D721Med (cell line): Measurements from ENCODE around the gene CNTNAP5.

Source experiments
- DNase-seq: peaks from one replicate; pipeline ENCODE4 v3.0.0; 2011; ENCODE audit warnings: low spot score; ENCODE audit not compliant: insufficient read length
- FAIRE-seq: peaks from 2 replicates; lab custom pipeline; 2011; peaks lifted over from hg19 to GRCh38; lab: Jason Lieb, UNC
- TF ChIP-seq, protein P1 (sequence below): IDR thresholded peaks from 2 replicates; pipeline ENCODE4 v1.5.1; 2012; ENCODE audit warnings: mild to moderate bottlenecking, control low read depth; ENCODE audit not compliant: insufficient read depth; ENCODE audit errors: missing control alignments

Gene CNTNAP5

DNA sequence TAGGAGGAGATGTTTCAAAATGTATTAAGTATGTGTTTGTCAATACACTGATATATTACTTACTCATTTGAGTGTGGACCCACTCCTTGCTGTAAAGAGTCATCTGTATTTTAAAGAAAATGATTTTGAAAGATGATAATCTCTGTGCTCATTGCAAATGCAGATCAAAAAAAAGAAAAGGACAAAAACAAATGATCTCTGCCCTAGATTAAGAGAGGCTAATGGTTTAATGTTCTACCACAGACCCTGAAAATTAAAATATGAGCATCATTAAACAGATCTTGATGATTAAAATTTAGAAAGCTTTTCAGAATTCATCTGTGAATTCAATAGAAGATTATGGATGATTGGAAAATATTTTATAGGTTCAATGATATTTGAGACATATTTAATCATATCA, 136.5 kb downstream of the CNTNAP5 start:
- FAIRE-seq (no peak), DNase-seq (no peak)
- TF ChIP-seq, protein P1, sequence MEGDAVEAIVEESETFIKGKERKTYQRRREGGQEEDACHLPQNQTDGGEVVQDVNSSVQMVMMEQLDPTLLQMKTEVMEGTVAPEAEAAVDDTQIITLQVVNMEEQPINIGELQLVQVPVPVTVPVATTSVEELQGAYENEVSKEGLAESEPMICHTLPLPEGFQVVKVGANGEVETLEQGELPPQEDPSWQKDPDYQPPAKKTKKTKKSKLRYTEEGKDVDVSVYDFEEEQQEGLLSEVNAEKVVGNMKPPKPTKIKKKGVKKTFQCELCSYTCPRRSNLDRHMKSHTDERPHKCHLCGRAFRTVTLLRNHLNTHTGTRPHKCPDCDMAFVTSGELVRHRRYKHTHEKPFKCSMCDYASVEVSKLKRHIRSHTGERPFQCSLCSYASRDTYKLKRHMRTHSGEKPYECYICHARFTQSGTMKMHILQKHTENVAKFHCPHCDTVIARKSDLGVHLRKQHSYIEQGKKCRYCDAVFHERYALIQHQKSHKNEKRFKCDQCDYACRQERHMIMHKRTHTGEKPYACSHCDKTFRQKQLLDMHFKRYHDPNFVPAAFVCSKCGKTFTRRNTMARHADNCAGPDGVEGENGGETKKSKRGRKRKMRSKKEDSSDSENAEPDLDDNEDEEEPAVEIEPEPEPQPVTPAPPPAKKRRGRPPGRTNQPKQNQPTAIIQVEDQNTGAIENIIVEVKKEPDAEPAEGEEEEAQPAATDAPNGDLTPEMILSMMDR = no peak

DNA sequence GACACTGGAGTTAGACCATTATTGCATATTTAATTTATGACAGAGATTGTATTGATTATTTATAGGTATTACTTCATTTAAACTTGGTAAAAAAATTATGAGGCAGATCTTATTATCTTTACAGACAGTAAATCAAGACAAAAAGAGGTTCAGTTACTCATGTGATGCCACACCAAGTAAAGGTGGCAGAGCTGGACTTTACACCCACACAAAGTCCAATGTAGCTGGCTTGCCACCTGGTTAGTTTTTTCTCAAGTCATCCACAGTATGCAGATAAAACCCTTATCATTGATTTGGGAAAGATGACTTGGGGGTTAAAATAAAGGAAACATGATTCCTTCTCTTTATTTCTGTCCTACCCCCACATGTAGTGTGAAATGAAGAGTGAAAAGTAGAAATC, 137.2 kb downstream of the CNTNAP5 start:
- TF ChIP-seq, protein P1 = no peak
- FAIRE-seq = no peak
- no peak for DNase-seq

DNA sequence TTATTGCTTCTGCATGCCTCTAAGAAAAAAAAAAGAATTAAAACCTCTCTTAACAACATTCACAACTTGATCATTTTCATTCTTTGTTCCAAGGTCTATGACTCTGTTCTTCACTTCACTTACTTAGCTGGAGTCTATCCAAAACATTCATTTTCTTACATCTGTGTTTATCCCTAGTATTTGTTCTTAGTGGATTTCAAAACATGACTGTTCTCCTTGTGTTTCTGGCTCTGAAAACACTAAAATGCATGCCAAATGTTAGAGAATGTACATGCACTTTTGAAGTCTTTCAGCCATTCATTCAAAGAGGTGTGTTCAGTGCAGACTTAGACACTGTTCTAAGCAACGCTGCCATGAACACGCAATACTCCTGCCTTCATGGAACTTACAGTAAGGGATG, 138.8 kb downstream of the CNTNAP5 start:
- no peak for FAIRE-seq

DNA sequence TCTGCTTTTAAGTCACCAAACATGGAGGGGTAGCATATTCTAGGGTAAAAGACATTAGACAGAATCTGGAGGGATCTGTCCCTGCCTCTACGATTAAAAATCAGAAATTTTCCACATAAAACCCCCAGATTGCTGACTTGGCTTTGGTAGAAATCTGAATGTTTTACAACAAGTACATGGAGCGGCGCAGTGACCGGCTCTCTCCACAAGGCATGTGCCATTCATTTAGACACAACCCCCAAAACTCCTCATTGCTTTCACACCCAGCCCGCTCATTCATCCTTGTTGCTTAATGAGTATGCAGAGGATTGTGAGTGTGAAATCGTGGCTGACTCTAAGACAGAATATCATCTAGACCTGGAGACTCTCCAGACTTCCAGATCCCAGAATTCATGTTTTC, 140.6 kb downstream of the CNTNAP5 start:
- no peak for FAIRE-seq
- no peak for DNase-seq
- TF ChIP-seq, protein P1 = no peak

More for the DNA sequence above, 138.8 kb downstream of the CNTNAP5 start:
- TF ChIP-seq, protein P1 = no peak
- DNase-seq = no peak

DNA sequence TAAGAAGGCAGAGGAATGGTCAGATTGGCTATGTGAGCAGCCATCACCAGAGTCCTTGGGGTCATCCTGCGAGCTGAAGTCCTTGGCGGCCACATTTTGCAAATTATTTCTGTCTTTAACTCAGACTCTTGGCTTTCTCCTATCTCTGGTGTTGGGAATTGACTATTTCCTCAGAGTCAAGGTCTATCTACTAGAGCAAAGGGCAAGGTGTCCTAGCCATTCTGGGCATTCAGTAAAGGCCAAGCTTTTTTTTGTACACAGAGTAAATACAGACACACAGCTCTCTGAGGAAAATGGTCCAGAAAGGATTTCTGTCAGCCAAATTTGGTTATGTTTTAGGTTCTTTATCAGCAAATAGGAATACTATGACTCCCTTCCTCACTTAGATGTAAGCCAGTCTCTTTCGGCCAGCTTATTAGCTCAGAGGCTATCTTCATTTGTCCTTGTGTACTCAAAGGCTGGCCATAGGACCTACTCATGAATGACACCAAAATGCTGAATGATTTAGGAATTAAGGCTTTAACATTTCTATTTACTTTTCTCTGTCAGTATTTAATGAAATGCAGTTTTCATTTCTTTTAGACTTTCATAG, 146.5 kb downstream of the CNTNAP5 start:
- DNase-seq (no peak), FAIRE-seq (no peak)
- TF ChIP-seq, protein P1 = no peak

DNA sequence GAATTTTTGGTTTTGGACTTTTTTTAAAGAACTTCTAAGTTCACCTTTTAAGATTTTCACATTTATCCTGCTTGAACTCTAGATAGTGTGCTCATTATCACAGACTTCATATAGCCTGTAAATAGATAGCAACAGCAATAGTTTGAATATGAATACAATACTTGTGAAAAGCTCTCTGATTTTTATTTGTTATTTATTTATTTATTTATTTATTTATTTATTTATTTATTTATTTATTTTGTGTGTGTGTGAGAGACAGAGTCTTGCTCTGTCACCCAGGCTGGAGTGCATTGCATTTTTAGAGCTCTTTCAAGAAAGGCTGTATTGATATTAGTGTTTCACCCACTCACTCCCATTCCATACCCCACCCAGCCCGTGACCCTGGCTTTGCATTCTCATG, 153.6 kb downstream of the CNTNAP5 start:
- DNase-seq (no peak), FAIRE-seq (no peak)
- TF ChIP-seq, protein P1 = no peak

DNA sequence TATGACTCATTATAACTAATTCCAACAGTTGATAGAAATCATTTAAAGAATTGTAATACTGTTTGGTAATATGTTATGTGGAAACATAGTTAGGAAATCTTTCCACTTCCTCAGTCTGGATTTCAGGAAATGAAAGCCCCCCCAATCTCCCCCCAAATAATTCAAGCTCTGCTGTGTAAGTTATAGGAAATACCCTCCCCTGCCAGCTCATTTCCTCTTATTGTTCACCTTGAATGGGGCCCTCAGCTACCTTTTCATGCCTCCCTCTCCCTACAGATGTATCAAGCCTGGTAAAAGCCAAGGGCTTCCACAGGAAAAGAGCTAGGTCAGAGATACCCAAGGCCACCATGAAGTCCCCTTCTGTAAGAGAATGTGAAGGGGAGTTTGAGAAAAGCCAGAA, 155.5 kb downstream of the CNTNAP5 start:
- DNase-seq = no peak
- TF ChIP-seq, protein P1 = no peak
- FAIRE-seq = no peak
